GM19397 (cell line): ENCODE measurements around the gene RSL1D1.
"Not testable (repeated sequence)": the region's sequence is repeated elsewhere in the genome, so short reads cannot be mapped to it uniquely, and the experiment has no call there.

Experiments used
- ATAC-seq: cut with Tn5 transposase; IDR thresholded peaks from one replicate; pipeline ENCODE4 v1.9.1; 2021; ENCODE audit warnings: mild to moderate bottlenecking, moderate library complexity; ENCODE audit not compliant: unreplicated experiment

The RSL1D1 gene

GRCh38 chr16:11844499-11844898 is 6.8 kb downstream of the RSL1D1 start:
- ATAC-seq = no peak

- no peak for ATAC-seq
These were observed 7.5 kb downstream of the RSL1D1 start for GRCh38 chr16:11843861-11844260.

DNA sequence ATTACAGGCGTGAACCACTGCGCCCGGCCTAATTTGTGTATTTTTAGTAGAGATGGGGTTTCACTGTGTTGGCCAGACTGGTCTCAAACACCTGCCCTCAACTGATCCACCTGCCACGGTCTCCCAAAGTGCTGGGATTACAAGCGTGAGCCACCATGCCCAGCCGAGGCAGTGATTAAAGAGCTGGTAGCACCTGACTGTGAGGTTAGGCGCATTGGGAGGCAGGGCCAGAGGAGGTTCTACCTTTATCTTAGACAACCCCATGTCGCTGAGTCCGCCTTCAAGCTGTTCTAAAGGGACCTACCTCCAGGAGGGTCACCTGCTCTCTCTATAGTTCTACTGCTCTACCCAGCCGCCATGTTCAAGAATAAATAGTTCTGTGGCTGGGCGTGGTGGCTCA is 8.1 kb downstream of the RSL1D1 start:
- ATAC-seq = no peak

DNA sequence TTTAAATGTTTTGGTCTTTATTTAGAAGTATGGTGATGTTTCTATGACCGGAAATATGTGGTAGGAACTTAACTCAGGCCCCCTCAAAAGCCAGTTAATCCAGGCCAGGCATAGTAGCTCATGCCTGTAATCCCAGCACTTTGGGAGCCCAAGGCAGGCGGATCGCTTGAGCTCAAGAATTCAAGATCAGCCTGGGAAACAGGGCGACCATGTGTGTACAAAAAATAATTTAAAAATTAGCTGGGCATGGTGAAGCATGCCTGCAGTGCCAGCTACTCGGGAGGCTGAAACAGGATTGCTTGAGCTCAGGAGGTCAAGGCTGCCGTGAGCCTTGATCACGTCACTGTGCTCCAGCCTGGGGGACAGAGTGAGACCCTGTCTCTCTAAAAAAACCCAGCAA is 10.3 kb downstream of the RSL1D1 start:
- ATAC-seq = no peak

DNA sequence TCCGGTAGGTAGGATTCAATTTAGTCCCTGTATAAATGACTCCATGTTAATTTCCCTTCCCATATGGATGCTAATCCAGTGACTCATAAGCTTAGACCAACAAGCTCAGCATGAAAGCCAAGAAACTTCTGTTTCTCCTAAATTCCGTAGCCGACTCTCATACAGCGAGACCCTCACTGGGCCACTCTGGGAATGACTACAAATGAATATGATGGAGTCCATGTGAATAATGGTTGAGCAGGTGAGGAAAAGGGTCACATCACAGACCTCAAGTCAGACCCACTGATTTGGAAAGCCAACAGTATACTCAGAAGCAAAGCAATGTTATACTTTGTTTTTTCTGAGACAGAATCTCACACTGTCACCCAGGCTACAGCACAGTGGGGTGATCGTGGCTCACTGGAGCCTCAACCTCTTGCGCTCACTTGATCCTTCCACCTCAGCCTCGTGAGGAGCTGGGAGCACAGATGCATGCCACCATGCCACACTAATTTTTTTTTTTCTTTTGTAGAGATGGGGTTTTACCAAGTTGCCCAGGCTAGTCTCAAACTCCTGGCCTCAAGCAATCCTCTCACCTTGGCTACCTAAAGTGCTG is 14.6 kb downstream of the RSL1D1 start:
- ATAC-seq = no peak

DNA sequence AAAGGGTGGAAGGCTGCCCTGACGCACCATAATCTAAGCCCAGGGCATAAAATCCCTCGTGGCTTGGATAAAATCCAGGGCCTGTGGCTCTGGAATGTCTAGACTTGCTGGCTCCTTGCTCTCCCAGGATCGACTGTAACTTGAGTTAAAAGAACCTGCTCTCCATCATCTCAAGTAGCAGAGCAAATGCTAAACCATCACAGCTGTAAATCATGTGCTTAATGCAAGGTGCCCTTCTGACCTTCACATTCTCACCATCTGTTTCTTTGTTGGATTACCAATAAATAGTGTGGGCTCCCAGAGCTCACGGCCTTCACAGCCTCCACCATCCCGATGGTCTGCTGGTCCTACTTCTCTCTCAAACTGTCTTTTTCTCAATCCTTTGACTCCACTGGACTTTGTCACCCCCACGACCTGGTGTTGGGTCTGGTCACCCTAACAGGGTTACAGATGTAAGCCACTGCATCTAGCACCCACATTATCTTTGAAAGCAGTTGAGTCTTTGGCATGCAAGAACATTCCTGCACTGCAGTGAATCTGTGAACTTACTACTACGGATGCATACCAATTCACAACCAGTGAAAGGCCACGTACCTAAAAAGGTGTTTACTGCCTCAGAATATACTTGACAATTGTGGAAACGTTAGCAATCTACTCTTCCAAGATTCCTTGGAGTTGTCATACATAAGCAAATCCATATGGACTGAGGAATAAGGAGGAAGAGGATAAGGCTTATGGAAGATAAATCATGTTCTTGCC is 15.3 kb downstream of the RSL1D1 start:
- no peak for ATAC-seq

GRCh38 chr16:11835309-11835708 is 16.0 kb downstream of the RSL1D1 start:
- ATAC-seq = no peak

DNA sequence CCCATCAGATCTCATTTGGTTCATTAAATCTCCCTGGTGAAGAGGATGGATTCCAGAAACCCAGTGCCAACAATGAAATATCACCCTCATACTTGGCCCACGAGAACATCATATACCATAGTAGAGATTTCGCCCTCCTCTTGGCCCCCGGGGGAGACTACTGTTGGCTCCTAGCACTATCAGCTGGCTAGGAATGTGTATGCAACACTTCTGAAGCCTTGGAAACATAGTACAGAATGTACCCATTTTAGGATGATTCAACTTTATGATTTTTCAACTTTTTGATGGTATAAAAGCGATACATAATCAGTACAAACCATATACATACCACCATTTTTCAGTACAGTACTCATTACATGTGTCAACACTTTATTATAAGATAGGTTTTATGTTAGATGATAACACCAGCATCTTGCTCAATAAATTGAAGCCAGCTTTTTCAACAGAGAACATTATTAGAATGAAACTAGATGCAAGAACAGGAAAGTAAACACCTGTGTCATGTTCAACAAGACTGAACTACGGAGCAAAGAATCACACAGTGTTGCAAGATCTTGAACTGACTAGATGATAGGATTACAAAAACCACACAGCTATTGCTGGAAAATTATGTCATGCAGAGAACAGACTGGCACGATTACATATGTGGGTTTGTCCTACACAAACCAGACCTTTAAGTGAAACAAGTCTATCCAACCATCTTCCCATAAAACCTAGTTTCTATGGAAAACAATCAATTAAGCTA is 17.2 kb downstream of the RSL1D1 start:
- no peak for ATAC-seq

DNA sequence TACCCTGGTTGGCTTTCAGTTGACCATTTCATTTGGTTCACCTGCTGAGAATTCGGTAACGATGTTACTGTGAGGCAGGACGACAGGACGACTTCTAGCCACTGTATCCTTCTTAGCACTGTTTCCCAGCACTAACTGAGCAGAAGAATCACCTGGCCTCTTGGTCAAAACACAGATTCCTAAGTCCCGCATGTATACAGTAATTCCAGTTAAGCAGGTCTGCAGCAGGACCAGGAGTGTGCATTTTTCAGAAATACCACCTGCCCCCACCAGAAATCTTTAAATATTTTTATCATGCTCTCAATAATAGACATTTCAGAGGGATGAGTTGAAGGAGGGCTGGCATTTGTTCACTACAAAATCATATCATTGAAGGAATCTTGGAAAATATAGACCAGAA is 22.6 kb downstream of the RSL1D1 start:
- no peak for ATAC-seq

- not testable (repeated sequence) for ATAC-seq
These were observed 25.7 kb downstream of the RSL1D1 start for GRCh38 chr16:11825520-11826165.

DNA sequence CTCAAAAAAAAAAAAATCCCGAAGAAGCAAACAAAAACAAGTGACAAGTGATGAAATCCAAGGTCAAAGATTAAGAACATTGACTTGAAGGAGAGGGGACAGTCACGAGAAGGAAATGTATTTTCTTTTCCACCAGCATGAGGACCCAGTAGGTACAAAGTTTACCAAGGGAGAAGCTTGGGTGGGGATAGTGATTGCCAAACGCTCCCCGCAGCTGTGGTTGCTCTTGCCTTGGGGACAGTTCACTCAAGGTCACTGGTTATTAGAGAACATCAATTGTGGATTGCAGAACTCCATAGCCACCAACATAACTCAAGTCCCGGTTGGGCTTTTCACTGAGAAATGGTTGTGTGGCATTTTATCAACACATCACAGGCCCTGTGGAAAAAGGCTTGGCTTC is 27.0 kb downstream of the RSL1D1 start:
- no peak for ATAC-seq

DNA sequence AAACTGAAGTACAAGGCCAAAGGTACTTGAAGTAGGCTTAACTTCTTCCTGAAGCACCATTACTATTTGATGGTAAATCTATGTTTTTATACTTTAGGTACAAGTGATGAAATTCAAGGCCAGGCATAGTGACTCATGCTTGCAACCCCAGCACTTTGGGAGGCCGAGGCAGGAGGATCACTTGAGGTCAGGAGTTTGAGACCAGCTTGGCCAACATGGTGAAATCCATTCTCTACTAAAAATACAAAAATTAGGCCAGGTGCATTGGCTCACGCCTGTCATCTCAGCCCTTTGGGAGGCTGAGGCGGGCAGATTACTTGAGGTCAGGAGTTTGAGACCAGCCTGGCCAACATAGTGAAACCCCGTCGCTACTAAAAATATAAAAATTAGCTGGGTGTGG is 27.7 kb downstream of the RSL1D1 start:
- ATAC-seq = not testable (repeated sequence)

DNA sequence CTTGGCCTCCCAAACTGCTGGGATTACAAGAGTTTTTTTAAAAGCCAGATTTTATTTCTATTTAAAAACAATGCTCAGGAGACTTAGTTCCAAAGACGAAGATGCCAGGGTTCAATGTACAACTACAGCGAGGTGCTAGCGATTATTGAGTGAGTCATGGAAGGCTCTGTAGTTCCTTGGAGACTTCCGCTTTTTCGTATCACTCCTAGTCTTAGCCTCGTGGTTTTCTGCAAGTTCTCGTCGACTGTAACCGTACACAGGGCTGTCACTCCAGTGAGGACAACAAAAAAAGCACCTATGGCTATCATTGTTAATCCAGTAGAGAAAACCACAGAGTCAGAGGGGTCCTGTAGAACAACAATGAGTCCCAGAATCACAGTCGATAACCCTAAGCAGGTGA is 31.5 kb downstream of the RSL1D1 start:
- ATAC-seq = no peak

GRCh38 chr16:11818970-11819369 is 32.4 kb downstream of the RSL1D1 start:
- ATAC-seq = not testable (repeated sequence)

GRCh38 chr16:11816123-11816522 is 35.2 kb downstream of the RSL1D1 start:
- no peak for ATAC-seq

DNA sequence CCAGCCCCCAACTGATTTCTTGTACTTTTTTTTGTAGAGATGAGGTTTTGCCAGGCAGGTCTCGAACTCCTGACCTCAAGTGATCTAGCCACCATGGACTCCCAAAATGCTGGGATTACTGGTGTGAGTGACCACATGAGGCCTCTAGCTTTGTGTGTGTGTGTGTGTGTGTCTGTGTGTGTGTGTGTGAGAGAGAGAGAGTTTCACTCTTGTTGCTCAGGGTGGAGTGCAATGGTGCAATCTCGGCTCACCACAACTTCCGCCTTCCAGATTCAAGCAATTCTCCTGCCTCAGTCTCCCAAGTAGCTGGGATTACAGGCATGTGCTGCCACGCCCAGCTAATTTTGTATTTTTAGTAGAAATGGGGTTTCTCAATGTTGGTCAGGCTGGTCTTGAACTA is 36.5 kb downstream of the RSL1D1 start:
- not testable (repeated sequence) for ATAC-seq

- ATAC-seq = no peak
These were observed 44.6 kb downstream of the RSL1D1 start for GRCh38 chr16:11806721-11807120.

- ATAC-seq = no peak
These were observed 45.8 kb downstream of the RSL1D1 start for GRCh38 chr16:11805556-11805955.

GRCh38 chr16:11801481-11802021 is 49.8 kb downstream of the RSL1D1 start:
- ATAC-seq = no peak

- ATAC-seq = no peak
These were observed 51.0 kb downstream of the RSL1D1 start for GRCh38 chr16:11800382-11800718.
